Measurements from ENCODE around the gene RNF121.

The RNF121 gene

DNA sequence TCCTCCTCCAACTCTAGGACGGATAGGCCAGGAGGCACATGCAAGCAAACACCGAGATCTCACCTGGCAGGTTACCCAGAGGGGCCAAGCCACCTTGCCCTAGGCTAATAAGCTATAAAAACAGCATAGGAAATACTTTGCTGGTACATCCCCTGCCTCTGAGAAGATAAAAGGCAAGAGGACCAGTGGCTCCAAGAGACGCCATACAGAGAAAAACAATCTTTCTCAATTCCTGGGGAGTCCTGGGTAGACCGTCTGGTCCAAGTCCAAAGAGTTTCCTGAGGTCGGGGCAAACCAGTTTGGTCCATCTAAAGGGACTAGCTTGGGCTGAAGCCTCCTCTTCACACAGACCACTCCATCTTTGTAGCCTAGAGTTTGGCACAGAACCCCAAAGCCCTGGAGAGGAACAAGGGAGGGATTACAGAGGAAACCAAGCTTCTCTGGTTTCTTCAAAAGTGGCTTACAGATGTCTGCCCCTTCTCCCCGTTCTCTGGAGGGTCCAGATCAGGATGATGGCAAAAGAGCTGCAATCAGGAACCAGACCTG lies 111.1 kb downstream of the RNF121 start:
- no peak for DNase-seq

DNA sequence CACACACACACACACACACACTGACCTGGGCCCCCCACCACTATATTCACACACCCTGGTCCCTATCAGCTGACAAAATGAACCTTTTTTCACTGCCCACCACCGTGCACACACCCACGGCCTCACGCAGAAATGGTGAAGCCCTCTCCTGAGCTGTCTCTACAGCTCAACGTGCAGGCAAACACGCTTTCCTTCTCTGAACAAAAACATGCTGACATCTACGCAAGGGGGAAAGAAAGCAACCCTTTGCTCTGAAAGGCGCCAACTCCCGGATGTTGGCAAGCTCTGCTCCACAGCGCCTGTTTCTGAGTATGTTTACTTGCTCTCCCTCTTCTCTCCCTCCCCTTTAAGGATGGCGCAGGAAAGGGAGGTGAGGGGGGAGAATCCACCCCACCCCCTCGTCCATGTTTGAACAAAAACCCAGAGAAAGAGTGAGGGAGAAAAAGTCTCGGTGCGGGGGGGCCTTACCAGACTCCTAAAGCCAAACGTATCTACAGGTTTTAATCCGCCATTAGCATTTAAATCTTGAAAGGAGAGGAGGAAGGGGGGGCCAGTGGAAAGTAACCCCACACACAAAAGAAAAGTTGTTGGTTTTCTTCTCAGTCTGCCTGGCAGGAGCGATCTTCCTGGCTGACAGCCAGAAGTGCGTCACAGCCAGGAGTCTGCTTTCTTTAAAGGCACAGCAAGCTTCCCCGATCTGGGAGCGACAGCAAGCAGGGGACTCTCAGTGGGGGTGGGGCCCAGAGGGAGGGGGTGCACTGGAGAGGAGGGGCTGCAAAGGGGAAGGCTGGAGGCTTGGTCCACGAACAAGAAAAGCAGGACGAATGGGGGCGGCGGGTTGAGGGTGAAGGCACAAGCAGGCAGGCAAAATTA lies 111.9 kb downstream of the RNF121 start:
- DNase-seq = peak; percentile 83

DNA sequence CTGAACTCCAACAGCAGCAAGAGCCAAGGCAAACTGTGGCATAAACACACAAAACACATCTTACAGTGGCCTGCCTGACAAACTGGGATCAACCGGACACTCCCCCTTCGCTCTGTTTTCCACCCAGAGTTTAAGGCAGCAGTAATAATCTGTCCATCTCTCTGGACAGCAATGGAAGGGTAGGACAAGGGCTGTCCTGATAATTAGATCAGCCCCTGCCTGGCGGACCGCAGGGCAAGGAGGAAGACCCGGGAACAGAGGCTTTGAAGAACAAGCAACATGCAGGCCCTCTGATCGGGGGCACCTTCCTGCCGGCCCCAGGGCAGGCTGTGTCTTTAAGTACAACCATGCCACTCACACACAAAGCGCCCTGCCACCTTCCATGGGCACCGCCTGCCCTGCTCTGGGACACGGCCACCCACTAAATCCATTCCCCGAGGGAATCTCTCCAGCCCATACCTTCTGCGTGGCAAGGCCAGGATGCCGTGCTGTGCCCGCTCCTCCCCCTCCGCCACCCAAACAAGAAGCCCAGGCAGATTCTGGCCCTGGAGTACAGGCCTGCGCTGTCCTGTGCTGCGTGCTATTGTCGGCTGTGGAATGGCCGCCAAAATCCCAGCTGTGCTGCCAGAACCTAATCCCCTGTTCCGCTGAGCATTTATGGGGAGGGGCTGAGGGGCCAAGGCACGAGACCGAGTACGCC lies 112.7 kb downstream of the RNF121 start:
- DNase-seq = peak; percentile 37

DNA sequence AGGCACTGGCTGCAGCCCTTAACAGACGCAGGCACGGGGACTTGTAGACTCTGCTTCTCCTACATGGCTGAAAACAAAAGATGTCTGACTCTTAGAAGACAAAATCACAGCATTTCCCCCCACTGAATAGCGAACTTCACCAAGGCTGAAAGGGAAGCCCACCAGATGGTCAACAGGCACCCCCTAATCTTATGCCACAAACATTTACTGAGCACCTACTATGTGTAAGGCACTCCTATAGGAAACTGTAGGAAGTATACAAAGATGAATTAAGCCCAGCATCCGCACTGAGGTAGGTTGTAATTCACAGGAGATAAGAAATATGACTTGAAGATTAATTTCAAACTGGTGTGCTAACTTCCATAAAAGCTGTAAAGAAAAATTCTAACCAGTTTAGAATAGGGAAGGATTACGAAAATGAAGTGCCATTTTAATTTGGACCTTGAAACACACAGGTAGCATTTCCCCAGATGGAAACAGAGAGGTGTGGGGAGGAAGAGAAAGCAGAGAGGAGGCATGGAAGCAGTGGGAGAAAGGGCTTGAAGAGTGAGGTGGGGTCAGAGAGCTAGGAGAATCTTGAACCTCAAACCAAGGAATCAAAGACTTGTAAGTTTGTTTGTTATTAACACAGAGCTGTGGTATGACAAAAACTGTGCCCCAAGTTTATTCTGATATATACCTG lies 113.4 kb downstream of the RNF121 start:
- no peak for DNase-seq

DNA sequence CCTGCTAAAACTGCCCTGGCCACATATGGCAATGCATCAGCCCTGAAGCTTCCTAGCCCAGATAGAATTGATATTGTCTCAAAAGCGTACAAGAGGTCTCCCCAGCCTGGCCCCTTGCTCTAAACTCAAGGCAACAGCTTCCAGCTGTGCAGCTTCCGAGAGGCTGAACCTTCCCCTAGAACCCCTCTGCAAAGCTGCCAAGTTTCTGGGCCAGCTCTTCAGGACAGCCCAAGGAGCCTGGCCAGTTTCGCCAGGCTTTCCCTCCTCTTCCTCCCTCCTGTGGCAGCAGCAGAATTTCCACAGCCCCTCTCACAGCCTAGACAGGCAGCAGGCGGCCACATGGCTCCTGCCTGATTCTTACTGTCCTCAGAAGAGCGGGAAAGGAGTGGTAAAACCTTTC lies 117.0 kb downstream of the RNF121 start:
- DNase-seq = no peak
